HG03520 (cell line): ENCODE data around the gene HERPUD2.
A peak's percentile ranks its signal among the peaks of the same experiment; 100 is the strongest.
"Not testable (repeated sequence)": the region's sequence is repeated elsewhere in the genome, so short reads cannot be mapped to it uniquely, and the experiment has no call there.

ENCODE experiments used
- ATAC-seq: cut with Tn5 transposase; IDR thresholded peaks from one replicate; pipeline ENCODE4 v1.9.1; 2021; ENCODE audit warnings: mild to moderate bottlenecking, moderate library complexity; ENCODE audit not compliant: unreplicated experiment

Gene HERPUD2

DNA sequence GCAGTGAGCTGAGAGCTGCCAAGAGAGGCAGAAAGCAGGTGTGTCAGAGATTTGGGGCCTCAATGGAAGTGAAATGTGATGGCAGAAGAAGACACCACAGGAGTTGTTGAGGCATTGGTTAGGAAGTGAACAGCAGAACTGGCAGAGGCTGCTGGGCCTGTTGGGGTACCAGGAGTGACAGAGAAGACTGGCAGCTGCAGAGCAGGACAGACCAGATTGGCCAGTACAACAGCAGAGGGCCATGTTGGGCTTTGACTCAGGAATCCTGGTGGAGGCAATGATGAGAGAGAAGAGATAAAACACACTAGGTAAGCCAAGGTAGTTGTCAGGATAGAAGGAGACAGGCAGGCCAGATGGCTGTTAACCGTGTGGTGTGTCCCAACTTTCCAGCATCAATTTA is 19.9 kb upstream of the HERPUD2 start:
- no peak for ATAC-seq

DNA sequence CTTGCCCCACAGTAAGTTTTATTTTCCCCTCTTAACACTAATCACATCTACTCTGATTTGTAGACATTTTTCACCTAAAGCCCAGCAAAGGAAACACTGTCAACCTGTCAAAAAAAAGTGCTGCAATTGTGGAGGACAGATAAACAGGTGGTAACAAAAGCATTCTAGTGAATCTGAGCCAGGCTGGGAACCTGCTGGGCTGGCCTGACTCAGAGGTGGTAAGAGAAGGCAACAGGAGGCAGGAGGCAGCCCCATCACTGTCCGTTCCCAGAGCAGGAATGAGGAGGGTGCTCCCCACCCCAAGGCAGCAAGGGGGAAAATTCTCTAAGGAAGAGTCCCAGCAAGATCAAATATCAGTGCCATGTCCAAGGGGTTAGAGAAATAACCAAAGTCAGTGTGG is 19.5 kb upstream of the HERPUD2 start:
- no peak for ATAC-seq

DNA sequence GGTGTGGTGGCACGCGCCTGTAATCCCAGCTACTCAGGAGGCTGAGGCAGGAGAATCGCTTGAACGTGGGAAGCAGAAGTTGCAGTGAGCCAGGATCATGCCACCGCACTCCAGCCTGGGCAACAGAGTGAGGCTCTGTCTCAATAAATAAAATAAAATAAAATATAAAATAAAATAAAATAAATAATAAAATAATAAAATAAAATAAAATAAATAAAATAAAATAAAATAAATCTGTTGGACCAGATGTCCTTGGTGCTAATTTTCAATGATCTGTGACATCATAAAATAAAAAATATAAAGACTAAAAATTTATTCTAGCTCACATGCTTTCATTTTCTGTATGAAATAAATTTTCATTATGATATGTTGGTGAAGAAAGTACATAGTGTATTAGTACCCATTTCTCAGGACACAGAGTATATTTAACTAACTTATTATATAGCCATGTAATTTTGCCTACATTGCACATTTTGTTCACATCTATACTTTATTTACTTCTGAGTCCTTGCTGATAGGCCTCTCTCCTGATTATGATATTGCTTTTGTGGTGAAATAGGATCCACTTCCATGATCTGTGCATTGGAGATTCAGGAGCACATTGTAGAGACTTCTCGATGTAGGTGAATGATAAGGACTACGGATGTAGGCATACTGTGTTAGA is 17.8 kb upstream of the HERPUD2 start:
- no peak for ATAC-seq

DNA sequence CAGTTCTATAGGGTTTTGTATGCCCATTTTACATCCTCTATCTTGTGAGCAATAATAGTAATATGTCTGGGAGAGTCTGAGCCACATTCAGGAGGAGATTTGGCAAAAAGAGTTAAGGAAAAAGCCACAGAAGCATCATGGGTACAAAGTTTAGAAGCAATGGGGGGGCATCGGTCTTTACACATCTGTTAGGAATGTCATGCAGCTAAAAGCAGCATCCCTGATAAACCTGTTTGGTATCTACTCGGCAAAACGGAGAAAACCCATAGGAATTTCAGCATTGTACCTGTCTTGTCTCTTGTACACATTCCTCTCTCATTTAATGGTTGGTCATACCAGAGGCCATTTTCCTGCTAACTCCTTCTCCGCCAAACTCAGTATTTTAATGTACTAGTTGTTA is 12.5 kb upstream of the HERPUD2 start:
- ATAC-seq, result no peak

DNA sequence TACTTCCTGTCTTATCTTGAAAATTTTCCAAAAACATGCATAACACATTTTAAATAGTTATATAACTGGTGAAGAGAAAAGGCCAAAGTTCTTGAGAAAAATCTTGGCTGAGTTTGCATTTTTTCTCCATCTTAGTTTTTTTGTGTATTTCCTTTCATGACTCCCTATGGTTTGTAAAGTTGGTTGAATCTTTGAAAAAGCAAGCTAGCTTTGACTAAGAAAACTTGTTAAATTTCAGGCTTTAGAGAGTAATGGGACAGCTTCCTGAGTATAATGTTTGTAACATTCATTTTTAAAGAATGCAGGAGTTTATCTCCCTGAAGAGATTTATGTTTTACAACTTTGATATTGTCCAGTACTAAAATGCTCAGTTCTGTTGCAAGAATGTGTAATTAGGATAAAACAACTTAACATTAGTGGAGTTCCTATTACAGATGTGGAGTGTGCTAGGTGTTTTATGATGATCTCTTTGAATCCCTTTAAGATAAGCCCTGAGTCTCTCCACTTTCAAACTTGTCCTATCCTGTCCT is 11.1 kb upstream of the HERPUD2 start:
- ATAC-seq, result no peak

DNA sequence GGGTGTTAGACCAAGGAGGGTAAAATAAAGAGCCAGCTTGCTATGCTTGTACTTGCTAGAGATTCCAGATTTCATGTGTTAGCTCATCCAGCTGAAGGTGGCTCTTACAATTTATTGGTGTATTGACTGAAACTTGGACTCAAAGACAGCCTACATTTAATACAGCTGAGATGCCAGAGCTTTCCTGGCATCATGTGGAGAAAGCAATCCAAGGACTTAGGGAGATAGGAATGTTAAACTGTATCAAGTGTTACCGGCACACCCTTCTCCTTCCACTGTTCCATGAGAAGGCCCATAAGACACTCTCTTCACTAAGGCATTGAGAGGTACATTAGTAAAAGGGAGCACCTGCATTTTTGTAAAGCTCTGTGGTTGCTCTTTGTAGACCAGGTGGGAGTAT is 9.3 kb upstream of the HERPUD2 start:
- no peak for ATAC-seq

DNA sequence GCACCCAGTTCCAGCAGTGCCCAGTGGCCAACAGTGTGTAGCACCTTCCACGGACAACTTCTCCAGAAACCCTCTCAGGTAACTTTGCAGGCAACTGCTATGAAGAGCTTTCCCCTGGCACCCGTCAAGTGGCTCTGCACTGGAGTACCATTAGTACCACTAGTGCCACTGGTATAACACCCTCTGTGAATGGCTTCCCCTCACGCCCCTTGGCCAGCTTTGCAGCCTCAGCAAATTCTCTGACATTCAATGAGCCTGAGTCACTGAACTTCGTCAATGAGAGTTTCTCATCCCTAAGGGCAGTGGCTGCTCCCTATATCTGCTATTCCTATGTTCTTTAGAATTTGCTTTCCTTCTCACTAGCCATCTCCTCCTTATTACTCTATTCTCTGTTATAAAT is 7.6 kb upstream of the HERPUD2 start:
- ATAC-seq, result no peak

DNA sequence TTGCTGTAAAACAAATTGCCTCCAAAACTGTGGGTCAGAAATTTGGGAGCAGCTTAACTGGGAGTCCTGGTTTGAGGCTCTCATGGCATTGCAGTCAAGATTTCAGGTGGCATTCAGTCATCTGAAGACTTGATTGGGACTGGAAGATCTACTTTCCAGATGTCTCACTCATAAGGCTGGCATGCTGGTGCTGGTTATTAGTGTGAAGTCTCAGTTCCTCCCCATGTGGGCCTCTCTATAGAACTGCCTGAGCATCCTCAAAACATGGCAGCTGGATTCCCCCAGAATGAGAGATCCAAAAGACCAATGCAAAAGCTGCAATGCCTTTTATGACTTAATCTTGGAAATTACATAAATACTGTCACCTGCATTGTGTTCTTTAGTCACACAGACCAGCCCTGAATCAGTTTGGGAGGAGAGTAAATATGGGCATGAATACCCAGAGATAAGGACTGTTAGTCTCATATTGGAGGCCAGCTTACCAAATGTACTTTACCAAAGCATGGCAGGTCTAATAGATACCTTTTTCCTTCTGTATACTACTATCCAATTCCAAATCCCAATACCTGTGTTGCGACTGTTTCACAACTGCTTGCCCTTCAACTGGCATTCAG is 6.5 kb upstream of the HERPUD2 start:
- peak; percentile 57 for ATAC-seq

DNA sequence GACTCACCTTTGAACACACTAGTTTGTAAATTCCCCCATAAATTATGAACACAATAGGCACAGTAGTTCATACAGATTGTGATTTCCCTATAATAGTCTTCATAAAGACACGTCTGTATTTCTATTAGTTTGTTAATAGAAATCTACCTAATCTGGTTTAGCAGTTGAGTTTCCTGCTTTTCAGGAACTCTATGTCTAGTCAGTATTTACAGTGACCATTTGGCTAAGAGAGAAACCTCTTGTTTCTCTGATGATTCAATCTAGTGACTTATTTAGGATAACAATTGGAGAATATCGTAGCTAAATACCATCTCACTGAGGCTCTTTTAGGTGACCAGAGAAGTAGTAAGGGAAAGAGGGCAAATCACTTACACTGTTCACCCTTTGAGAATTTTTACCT is 5.9 kb upstream of the HERPUD2 start:
- no peak for ATAC-seq

DNA sequence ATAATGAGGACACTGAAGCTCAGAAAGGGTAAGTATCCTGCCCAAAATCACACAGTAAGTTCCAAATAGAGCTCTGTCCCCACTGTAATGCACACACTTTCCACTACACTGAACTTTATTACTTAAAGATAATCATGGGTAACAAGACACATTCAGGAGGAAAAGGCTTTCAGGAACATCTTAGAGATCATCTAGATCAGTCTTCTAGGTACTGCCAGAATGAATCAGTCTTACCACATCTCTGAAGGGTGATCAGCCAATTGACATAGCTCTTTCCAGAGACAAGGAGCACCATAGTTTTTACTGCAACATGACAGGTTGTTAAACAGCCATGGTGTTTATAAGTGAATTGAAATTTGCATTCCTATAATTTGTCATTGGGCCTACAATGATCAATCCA is 5.4 kb upstream of the HERPUD2 start:
- ATAC-seq, result no peak

DNA sequence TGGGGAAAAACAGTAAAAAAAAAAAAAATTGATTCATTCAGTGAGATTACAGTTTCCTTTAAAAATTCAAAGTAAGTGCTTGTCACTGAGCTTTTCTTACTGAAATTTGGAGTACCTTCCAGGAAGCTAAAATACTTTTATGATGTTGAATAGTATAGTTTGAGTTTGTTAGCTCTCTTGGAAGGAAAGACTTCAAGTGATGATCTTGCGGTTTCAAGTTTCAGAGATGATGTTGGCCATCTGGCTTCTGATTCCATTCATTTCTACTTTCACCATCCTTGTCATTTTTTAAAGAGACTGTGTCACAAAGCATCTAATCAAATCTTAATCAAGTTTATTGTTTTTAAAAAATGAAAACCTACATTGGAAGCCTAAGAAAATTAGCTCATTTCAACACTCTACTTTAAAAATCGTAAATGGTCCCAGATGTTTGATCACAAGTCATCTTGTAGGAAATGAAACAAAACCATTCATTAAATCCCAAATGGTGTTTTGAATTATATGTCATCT is 4.9 kb upstream of the HERPUD2 start:
- ATAC-seq, result no peak

DNA sequence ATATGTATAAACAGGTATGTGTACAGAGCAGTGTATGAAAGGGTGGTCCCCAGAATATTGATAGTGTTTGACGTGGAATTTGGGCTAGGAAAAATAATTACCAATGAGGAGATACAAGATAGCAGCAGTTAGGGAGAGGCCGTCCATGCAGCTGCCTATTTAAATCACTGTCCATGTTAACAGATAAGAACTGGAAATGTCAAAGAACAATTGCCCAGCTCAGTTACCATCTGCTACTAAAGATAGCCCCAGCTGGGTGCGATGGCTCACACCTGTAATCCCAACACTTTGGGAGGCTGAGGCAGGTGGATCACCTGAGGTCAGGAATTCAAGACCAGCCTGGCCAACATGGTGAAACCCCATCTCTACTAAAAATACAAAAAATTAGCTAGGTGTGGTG is 3.4 kb upstream of the HERPUD2 start:
- ATAC-seq, result not testable (repeated sequence)

DNA sequence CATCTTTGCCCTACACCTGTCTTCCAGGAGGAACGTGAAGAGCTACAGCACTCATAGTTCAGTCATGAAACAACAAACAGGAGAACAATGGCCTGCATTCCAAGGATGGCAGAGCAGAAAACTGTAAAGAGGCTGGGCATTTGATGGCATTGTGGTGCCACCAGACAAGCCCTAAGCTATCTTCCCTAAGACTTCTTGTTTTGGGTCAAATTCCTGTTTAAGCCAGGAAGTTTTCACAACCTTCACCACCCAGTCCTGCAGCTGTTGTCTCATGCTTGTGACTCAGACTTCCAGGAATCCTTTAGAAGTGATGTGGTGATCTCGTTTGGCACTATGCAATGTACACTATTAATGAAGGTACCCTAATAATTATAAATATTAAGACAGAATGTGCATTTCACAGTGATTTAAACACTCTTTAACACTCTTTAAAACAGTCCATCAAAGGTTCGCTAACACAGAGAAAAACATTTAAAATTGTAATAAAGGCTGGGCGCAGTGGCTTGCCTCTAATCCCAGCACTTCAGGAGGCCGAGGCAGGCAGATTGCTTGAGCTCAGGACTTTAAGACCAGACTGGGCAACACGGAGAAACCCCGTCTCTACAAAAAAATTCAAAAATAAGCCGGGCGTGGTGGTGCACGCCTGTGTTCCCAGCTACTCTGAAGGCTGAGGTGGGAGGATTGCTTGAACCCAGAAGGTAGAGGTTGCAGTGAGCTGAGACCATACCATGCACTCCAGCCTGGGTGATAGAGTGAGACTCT is 2.7 kb upstream of the HERPUD2 start:
- ATAC-seq, result no peak

DNA sequence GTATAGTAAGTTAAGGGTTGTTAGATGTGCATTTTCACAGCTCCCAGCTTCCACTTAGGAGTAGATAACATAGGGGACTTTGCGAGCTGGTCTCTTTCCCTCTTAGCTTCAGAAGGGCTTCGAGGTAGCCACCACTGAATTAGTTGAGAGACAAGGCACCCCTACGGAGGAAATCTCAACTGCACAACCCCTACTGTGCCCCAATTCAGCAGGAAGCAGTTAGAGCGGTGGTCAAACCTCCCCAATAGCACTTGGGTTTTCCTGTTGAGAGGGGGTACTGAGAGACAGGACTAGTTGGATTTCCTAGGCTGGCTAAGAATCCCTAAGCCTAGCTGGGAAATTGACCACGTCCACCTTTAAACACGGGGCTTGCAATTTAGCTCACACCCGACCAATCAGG is 1.1 kb upstream of the HERPUD2 start:
- no peak for ATAC-seq

DNA sequence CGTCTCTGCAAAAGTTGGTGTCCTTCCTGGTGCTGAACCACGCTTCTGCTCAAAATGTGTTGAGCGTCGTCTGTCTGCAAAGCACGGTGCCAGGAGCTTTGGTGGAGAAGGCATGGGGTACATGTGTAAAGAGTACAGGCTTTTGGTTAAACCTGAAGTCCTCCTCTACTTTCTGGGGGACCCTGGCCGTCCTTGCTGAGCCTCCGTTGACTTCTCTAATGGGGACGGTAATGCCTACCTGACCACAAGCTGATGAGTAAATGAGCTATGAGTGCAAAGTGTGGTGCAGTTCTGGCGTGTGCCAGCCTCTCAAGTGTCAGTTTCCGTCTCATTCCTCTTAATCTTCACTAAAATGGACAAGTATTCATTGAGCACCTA is 527 bp upstream of the HERPUD2 start:
- no peak for ATAC-seq

DNA sequence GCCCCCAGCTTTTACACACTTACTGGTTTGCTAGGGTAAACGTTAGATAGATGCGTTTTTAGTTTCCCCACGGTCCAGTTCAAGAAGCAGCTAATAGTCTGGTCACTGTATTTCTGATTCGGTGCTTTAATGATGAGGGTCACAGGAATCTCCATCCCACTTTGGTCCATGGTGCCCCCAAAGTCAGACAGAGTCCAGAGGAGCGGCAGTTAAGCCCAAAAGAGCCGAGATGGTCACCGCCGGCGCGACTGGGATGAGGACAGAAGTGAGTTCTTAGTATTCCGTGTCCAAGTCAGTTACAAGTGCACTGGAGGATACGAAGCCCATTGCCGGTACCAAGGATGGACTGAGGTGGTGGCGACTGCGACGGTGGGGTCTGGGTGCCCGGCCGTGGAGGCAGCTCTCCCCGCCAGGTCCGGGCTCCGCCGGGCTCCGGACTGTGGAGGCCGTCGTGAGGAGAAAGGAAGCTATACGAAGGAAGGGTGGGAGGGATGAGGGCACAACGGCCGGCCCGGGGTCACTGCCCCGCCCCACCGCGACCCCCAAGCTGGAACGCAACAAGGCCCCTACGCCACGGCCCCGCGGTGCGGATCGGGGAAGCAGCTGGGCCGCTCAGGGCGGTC is 663 bp downstream of the HERPUD2 start:
- ATAC-seq, result peak; percentile 9

DNA sequence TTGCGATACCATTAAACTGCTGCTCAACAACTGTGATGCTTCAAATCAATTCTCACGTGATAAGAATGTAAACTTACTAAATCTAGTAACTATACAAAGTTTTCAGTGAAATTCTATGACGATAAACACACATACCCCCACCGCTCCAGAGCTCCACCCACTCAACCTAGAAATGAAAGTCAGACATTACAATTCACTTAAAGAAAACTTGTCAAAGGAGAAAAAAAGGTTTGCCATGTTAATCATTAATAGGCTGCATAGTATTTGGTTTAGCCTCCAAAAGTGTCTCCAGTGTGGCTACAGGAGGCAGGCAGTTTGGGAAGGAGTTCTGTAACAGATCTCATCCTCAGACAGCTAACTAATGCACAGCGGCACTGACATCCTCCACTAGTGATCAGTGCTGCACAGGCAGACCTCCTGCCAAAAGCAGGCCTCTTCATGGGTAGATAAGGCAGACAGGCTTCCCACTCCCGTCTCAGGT is 3.1 kb downstream of the HERPUD2 start:
- ATAC-seq, result no peak

DNA sequence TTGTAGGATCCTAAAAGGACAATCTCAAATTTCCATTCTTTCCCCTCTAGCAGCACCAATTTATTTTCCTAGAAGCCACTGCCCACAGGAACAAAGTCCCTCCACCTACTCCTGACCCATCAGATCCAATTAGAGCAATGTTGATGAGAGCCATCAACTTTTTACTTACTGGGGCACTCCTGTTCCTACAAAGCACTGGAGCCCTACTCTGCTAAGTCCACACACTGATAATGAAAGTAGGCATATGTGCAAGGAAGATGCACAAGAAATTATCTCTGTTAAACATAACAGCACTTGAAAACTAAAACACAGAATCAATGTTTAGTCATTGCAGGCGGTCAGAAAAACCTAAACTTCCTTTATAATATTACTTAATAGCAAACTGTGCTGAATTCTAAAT is 3.6 kb downstream of the HERPUD2 start:
- no peak for ATAC-seq

DNA sequence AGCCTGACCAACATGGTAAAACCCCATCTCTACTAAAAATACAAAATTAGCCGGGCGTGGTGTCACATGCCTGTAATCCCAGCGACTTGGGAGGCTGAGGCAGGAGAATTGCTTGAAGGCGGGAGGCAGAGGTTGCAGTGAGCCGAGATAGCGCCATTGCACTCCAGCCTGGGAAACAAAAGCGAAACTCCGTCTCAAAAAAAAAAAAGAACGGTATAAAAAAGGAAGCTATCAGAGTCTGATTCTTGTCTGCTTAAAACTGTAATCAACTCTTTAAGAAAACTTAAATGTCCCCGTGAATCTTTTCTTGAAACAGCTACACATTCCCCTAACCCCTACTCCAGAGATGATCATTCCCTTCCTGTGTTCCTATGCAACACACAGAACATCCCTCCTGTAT is 4.3 kb downstream of the HERPUD2 start:
- ATAC-seq, result not testable (repeated sequence)

DNA sequence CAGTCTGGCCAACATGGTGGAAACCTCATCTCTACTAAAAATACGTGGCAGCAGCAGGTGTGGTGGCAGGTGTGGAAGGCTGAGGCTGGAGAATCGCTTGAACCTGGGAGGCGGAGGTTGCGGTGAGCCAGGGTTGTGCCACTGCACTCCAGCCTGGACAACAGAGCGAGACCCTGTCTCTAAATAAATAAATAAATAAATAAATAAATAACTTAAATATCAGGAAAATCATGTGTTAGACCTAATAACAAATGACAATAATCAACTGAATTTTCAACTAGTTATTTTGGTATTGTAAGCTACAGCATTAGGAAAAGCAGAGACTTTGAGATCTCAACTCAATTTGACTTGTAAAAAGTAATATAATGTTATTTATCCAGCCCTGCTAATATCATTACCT is 9.2 kb downstream of the HERPUD2 start:
- ATAC-seq, result no peak
